GM19438 (cell line): ENCODE results near the gene GPC6.

Experiments used
- ATAC-seq: cut with Tn5 transposase; IDR thresholded peaks from one replicate; pipeline ENCODE4 v1.9.1; 2021; ENCODE audit warnings: low read depth; ENCODE audit not compliant: unreplicated experiment

Gene GPC6

GRCh38 chr13:94115054-94115453 is 888.4 kb downstream of the GPC6 start:
- no peak for ATAC-seq

- no peak for ATAC-seq
Observed at GRCh38 chr13:94119360-94119936, 892.8 kb downstream of the GPC6 start.

- ATAC-seq: no peak
Observed at GRCh38 chr13:94120878-94121277, 894.3 kb downstream of the GPC6 start.

GRCh38 chr13:94121686-94122085 is 895.1 kb downstream of the GPC6 start:
- no peak for ATAC-seq

GRCh38 chr13:94122300-94122915 is 895.8 kb downstream of the GPC6 start:
- ATAC-seq: no peak

GRCh38 chr13:94123557-94123956 is 897.0 kb downstream of the GPC6 start:
- ATAC-seq: no peak

GRCh38 chr13:94128430-94128829 is 901.8 kb downstream of the GPC6 start:
- no peak for ATAC-seq

GRCh38 chr13:94129490-94129894 is 902.9 kb downstream of the GPC6 start:
- no peak for ATAC-seq

GRCh38 chr13:94138831-94139230 is 912.2 kb downstream of the GPC6 start:
- ATAC-seq: no peak

GRCh38 chr13:94139393-94139995 is 912.9 kb downstream of the GPC6 start:
- ATAC-seq: no peak

GRCh38 chr13:94140027-94140426 is 913.4 kb downstream of the GPC6 start:
- no peak for ATAC-seq

- no peak for ATAC-seq
Observed at GRCh38 chr13:94140511-94140910, 913.9 kb downstream of the GPC6 start.

- ATAC-seq: no peak
Observed at GRCh38 chr13:94143624-94144350, 917.2 kb downstream of the GPC6 start.

GRCh38 chr13:94145966-94146365 is 919.4 kb downstream of the GPC6 start:
- no peak for ATAC-seq

GRCh38 chr13:94153586-94153985 is 927.0 kb downstream of the GPC6 start:
- no peak for ATAC-seq

- no peak for ATAC-seq
Observed at GRCh38 chr13:94154367-94154766, 927.8 kb downstream of the GPC6 start.

- no peak for ATAC-seq
Observed at GRCh38 chr13:94157705-94158218, 931.2 kb downstream of the GPC6 start.

- ATAC-seq: no peak
Observed at GRCh38 chr13:94160875-94161274, 934.3 kb downstream of the GPC6 start.

- ATAC-seq: no peak
Observed at GRCh38 chr13:94162289-94162688, 935.7 kb downstream of the GPC6 start.

- ATAC-seq: no peak
Observed at GRCh38 chr13:94163535-94163934, 936.9 kb downstream of the GPC6 start.

- ATAC-seq: no peak
Observed at GRCh38 chr13:94168783-94169453, 942.3 kb downstream of the GPC6 start.
